ENCODE results near the gene HSPB9.

Gene HSPB9

DNA sequence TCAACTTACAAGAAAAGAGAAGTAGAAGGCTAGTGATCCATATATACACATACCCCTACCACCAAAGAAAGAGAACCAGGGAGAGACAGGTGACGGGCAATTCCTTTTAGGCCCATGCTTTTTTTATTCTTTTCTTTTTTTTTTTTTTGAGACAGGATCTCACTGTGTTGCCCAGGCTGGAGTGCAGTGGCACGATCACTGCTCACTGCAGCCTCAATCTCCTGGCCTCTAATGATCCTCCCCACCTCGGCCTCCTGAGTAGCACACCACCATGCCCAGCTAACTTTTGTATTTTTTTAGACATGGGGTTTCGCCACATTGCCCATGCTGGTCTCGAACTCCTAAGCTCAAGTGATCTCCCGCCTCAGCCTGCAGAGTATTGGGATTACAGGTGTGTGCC lies 4.8 kb downstream of the HSPB9 start:
- TF ChIP-seq TAF1 (IDR thresholded peaks at IDR 0.05; ENCODE audit: borderline replicate concordance, low read depth, low read length) (no peak), POLR2A (IDR thresholded peaks at IDR 0.05; ENCODE audit: low read depth, low read length) (no peak), POLR2AphosphoS5 (IDR thresholded peaks at IDR 0.05; ENCODE audit: low read depth, low read length) (no peak)
- FAIRE-seq (no peak), DNase-seq (ENCODE audit: insufficient read length) (no peak)

GRCh38 chr17:42129109-42129837 lies 6.7 kb downstream of the HSPB9 start:
- DNase-seq (ENCODE audit: insufficient read length) (no peak), FAIRE-seq (no peak)
- TF ChIP-seq POLR2AphosphoS5 (IDR thresholded peaks at IDR 0.05; ENCODE audit: low read depth, low read length) (no peak), POLR2A (IDR thresholded peaks at IDR 0.05; ENCODE audit: low read depth, low read length) (no peak), TAF1 (IDR thresholded peaks at IDR 0.05; ENCODE audit: borderline replicate concordance, low read depth, low read length) (no peak)

DNA sequence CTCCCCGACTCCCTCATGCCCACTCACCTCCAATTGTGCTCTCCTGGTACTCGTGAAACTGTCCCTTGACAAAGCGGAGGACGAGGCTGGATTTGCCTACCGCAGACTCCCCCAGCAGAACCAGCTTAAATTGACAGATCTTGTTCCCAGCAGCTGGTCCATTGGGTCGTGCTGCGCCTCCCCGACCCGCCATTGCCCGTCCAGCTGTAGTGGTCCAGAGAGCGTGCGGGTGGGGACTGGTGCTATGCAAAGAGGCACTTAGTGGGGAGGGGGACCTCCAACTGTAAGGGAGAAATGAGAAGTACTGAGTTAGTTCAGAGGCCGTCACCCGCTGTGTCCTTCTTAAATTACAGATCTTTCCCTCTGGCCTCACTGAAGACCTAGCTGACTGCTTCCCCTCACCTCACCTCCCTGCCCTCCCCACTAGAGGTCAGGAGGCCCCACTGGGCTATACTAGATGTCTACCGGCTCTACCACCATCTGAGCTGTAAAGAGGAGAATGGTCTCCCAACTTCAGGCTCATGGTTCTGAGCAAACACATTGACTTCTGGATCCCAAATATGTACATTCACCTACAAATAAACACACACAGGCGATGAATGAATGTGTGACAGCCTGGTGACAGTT lies 7.8 kb downstream of the HSPB9 start:
- no peak for DNase-seq (ENCODE audit: insufficient read length)
- TF ChIP-seq TAF1 (IDR thresholded peaks at IDR 0.05; ENCODE audit: borderline replicate concordance, low read depth, low read length) (no peak), POLR2A (IDR thresholded peaks at IDR 0.05; ENCODE audit: low read depth, low read length) (no peak), POLR2AphosphoS5 (IDR thresholded peaks at IDR 0.05; ENCODE audit: low read depth, low read length) (no peak)
- no peak for FAIRE-seq

DNA sequence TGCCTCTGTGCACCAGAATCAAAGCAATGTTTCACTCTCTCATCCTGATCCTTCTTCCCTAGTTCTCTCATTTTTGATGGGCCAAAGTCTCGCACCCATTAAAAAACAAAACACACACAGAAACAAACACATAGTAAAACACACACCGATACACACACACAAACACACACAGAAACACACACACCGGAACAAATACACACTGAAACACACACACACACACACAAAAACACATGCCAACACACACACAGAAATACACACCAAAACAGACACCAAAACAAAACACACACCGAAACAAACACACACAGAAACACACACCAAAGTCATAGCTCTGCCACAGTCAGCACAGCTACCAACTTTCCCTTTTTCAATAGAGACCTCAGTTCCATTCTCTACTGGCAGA lies 8.6 kb downstream of the HSPB9 start:
- TF ChIP-seq POLR2AphosphoS5 (IDR thresholded peaks at IDR 0.05; ENCODE audit: low read depth, low read length) (no peak), POLR2A (IDR thresholded peaks at IDR 0.05; ENCODE audit: low read depth, low read length) (no peak), TAF1 (IDR thresholded peaks at IDR 0.05; ENCODE audit: borderline replicate concordance, low read depth, low read length) (no peak)
- DNase-seq (ENCODE audit: insufficient read length) (no peak), FAIRE-seq (no peak)

- no peak for DNase-seq (ENCODE audit: insufficient read length)
- no peak for FAIRE-seq
- TF ChIP-seq TAF1 (IDR thresholded peaks at IDR 0.05; ENCODE audit: borderline replicate concordance, low read depth, low read length): no peak
- TF ChIP-seq POLR2AphosphoS5 (IDR thresholded peaks at IDR 0.05; ENCODE audit: low read depth, low read length): no peak
- TF ChIP-seq POLR2A (IDR thresholded peaks at IDR 0.05; ENCODE audit: low read depth, low read length): no peak
These were observed 9.4 kb downstream of the HSPB9 start for GRCh38 chr17:42131981-42132432.

- no peak for TF ChIP-seq POLR2A (IDR thresholded peaks at IDR 0.05; ENCODE audit: low read depth, low read length)
- no peak for TF ChIP-seq TAF1 (IDR thresholded peaks at IDR 0.05; ENCODE audit: borderline replicate concordance, low read depth, low read length)
- no peak for TF ChIP-seq POLR2AphosphoS5 (IDR thresholded peaks at IDR 0.05; ENCODE audit: low read depth, low read length)
- FAIRE-seq (no peak), DNase-seq (ENCODE audit: insufficient read length) (no peak)
These were observed 10.3 kb downstream of the HSPB9 start for GRCh38 chr17:42132941-42133340.

DNA sequence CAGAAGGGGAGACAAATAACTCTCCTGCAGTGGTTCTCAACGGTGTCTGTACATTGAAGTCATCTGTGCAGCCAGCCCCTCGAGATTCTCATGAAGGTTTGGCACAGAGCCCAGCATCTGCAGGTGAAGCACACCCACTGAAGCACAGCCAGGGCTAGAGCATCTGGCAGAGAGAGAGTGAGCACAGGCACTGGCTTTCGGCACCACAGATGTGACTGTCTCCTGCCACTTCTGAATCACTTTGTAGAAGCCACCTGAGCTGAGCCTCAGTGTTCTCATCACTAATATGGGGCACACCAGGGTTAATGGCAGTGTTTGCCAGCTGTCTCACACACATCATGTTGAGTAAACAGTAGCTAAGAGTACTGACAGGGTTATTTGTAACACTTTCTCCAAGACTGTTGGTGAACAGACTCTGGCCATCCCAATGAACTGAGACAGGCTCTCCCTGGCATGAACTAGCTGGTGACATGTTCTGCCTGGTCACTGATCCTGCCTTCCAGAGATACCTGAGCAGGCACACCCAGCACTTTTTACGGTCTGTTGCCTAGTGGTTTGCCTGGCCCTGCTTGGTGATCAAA lies 10.9 kb downstream of the HSPB9 start:
- DNase-seq (ENCODE audit: insufficient read length) (peak; percentile 59), FAIRE-seq (peak; percentile 86)
- TF ChIP-seq POLR2AphosphoS5 (IDR thresholded peaks at IDR 0.05; ENCODE audit: low read depth, low read length) (peak; percentile 20; the same call in 1 of the 2 replicates), TAF1 (IDR thresholded peaks at IDR 0.05; ENCODE audit: borderline replicate concordance, low read depth, low read length) (no peak)

GRCh38 chr17:42135151-42135550 lies 12.5 kb downstream of the HSPB9 start:
- no peak for FAIRE-seq
- DNase-seq (ENCODE audit: insufficient read length): no peak
- TF ChIP-seq POLR2A (IDR thresholded peaks at IDR 0.05; ENCODE audit: low read depth, low read length) (no peak), TAF1 (IDR thresholded peaks at IDR 0.05; ENCODE audit: borderline replicate concordance, low read depth, low read length) (no peak), POLR2AphosphoS5 (IDR thresholded peaks at IDR 0.05; ENCODE audit: low read depth, low read length) (no peak)

GRCh38 chr17:42135664-42136653 lies 13.4 kb downstream of the HSPB9 start:
- no peak for DNase-seq (ENCODE audit: insufficient read length)
- TF ChIP-seq POLR2A (IDR thresholded peaks at IDR 0.05; ENCODE audit: low read depth, low read length) (no peak), POLR2AphosphoS5 (IDR thresholded peaks at IDR 0.05; ENCODE audit: low read depth, low read length) (no peak), TAF1 (IDR thresholded peaks at IDR 0.05; ENCODE audit: borderline replicate concordance, low read depth, low read length) (no peak)
- FAIRE-seq: peak; percentile 9

- FAIRE-seq (no peak), DNase-seq (ENCODE audit: insufficient read length) (no peak)
- TF ChIP-seq TAF1 (IDR thresholded peaks at IDR 0.05; ENCODE audit: borderline replicate concordance, low read depth, low read length) (no peak), POLR2AphosphoS5 (IDR thresholded peaks at IDR 0.05; ENCODE audit: low read depth, low read length) (no peak), POLR2A (IDR thresholded peaks at IDR 0.05; ENCODE audit: low read depth, low read length) (no peak)
These were observed 14.0 kb downstream of the HSPB9 start for GRCh38 chr17:42136654-42137051.

Data from GM12892 (cell line).